H1 (cell line): ENCODE data around the gene ADGRG2. TPM values are rescaled to one million over a fixed set of nuclear protein-coding genes. Genes with fewer than 3 reads are reported as not detected.

ENCODE experiments used
- CTCF ChIA-PET: fragments of 300-600 bp; sonication (Branson Sonifier 250); formaldehyde crosslinking; loops from one replicate; lab custom pipeline; 2021; ENCODE audit not compliant: partially characterized antibody; lab: Charles Lee
- POLR2A ChIA-PET: fragments of 300-600 bp; sonication (Branson Sonifier 250); formaldehyde crosslinking; loops from one replicate; lab custom pipeline; 2021; ENCODE audit warnings: inconsistent platforms; ENCODE audit not compliant: partially characterized antibody; lab: Charles Lee
- DNase-seq, 2 experiments: peaks; one replicate each; pipeline versions ENCODE4 v3.0.0 to v3.0.0-alpha.2; 2010 to 2022; ENCODE audit warnings: low spot score in 2 of 2, low read depth in 1 of 2, mixed read lengths in 1 of 2
- FAIRE-seq: peaks from 2 replicates; lab custom pipeline; 2011; peaks lifted over from hg19 to GRCh38; lab: Jason Lieb, UNC
- H2AFZ ChIP-seq: 2 replicates; pipeline ENCODE4 v1.8.1; 2012; ENCODE audit warnings: low read length, inconsistent platforms
- H2AK5ac ChIP-seq: 2 replicates; pipeline ENCODE4 v1.6.1; 2013; ENCODE audit warnings: low read depth, low read length
- H2BK120ac ChIP-seq: replicated peaks from 2 replicates; pipeline ENCODE3; 2013; ENCODE audit warnings: low read depth, low read length, inconsistent platforms
- H2BK12ac ChIP-seq: 2 replicates; pipeline ENCODE4 v1.6.1; 2013; ENCODE audit warnings: low read depth, low read length
- H2BK15ac ChIP-seq: 2 replicates; pipeline ENCODE4 v1.6.1; 2013; ENCODE audit warnings: low read length
- H2BK20ac ChIP-seq: 2 replicates; pipeline ENCODE4 v1.6.1; 2013; ENCODE audit warnings: low read length
- H2BK5ac ChIP-seq: 2 replicates; pipeline ENCODE4 v1.6.1; 2013; ENCODE audit warnings: low read depth, low read length
- H3K14ac ChIP-seq: 2 replicates; pipeline ENCODE4 v1.6.1; 2013; ENCODE audit warnings: inconsistent platforms; ENCODE audit not compliant: insufficient read length
- H3K18ac ChIP-seq: 2 replicates; pipeline ENCODE4 v1.6.1; 2013; ENCODE audit warnings: low read length; ENCODE audit errors: extremely low read depth
- H3K23ac ChIP-seq: 2 replicates; pipeline ENCODE4 v1.6.1; 2013; ENCODE audit warnings: inconsistent platforms; ENCODE audit not compliant: insufficient read length
- H3K23me2 ChIP-seq: 2 replicates; pipeline ENCODE4 v1.6.1; 2013; ENCODE audit warnings: low read depth, low read length
- H3K27ac ChIP-seq: 2 replicates; pipeline ENCODE4 v1.6.1; 2011; ENCODE audit warnings: low read depth, low read length, inconsistent platforms
- H3K27me3 ChIP-seq, 4 experiments: replicated peaks in 1 of 4; 1 replicate in 1 of 4; 2 replicates in 3 of 4; pipeline versions ENCODE4 v1.6.1 to v1.8.1; 2011 to 2013; ENCODE audit warnings: low read length in 3 of 4, mild to moderate bottlenecking in 3 of 4, inconsistent platforms in 2 of 4, mixed read lengths in 2 of 4, moderate library complexity in 1 of 4; ENCODE audit not compliant: control insufficient read depth in 3 of 4, insufficient read depth in 3 of 4; ENCODE audit errors: extremely low read depth in 1 of 4
- H3K36me3 ChIP-seq, 4 experiments: 2 replicates each; pipeline versions ENCODE4 v1.6.1 to v1.8.1; 2011 to 2013; ENCODE audit warnings: mild to moderate bottlenecking in 4 of 4, low read length in 3 of 4, moderate library complexity in 2 of 4, control low read depth in 1 of 4, inconsistent platforms in 1 of 4; ENCODE audit not compliant: insufficient read depth in 4 of 4, control insufficient read depth in 2 of 4
- H3K4ac ChIP-seq: replicated peaks from 2 replicates; pipeline ENCODE3; 2013; ENCODE audit warnings: low read length, low read depth, mixed read lengths, inconsistent platforms; ENCODE audit not compliant: insufficient read length
- H3K4me1 ChIP-seq, 4 experiments: replicated peaks in 1 of 4; 1 replicate in 1 of 4; 2 replicates in 3 of 4; pipeline versions ENCODE4 v1.6.1 to v1.8.1; 2011 to 2013; ENCODE audit warnings: low read length in 3 of 4, inconsistent platforms in 2 of 4, mixed read lengths in 1 of 4; ENCODE audit not compliant: insufficient read depth in 4 of 4, control insufficient read depth in 3 of 4
- H3K4me2 ChIP-seq, 2 experiments: 2 replicates each; pipeline versions ENCODE4 v1.6.1 to v1.8.1; 2011 to 2013; ENCODE audit warnings: low read depth in 2 of 2, low read length in 2 of 2, control low read depth in 1 of 2, inconsistent platforms in 1 of 2, mild to moderate bottlenecking in 1 of 2; ENCODE audit not compliant: insufficient read depth in 1 of 2
- H3K4me3 ChIP-seq, 4 experiments: fragments of 200-600, 300-600 bp in 1 of 4; sonication (generic), shearing (Covaris generic), sonication (Bioruptor Twin) in 1 of 4; 2 replicates each; pipeline versions ENCODE4 v1.5.1 to v1.8.1; 2011 to 2016; ENCODE audit warnings: low read length in 4 of 4, low read depth in 3 of 4, control low read depth in 2 of 4, inconsistent platforms in 2 of 4, mild to moderate bottlenecking in 2 of 4, mixed read lengths in 1 of 4, moderate library complexity in 1 of 4; ENCODE audit not compliant: insufficient read depth in 2 of 4; ENCODE audit errors: extremely low read depth in 1 of 4
- H3K56ac ChIP-seq: replicated peaks from 2 replicates; pipeline ENCODE3; 2013; ENCODE audit warnings: low read depth, mild to moderate bottlenecking, mixed read lengths, low read length, inconsistent platforms; ENCODE audit not compliant: insufficient read length
- H3K79me1 ChIP-seq: 2 replicates; pipeline ENCODE4 v1.6.1; 2013; ENCODE audit warnings: low read depth, low read length, control low read depth
- H3K79me2 ChIP-seq, 2 experiments: 2 replicates each; pipeline versions ENCODE4 v1.6.1 to v1.8.1; 2012 to 2013; ENCODE audit warnings: low read length in 2 of 2, mild to moderate bottlenecking in 2 of 2, inconsistent platforms in 1 of 2; ENCODE audit not compliant: insufficient read depth in 2 of 2, control insufficient read depth in 1 of 2
- H3K9ac ChIP-seq, 4 experiments: replicated peaks in 1 of 4; 1 replicate in 1 of 4; 2 replicates in 3 of 4; pipeline versions ENCODE4 v1.6.1 to v1.8.1; 2011 to 2013; ENCODE audit warnings: low read depth in 3 of 4, low read length in 3 of 4, control low read depth in 2 of 4, mild to moderate bottlenecking in 2 of 4, moderate library complexity in 2 of 4, inconsistent platforms in 1 of 4; ENCODE audit errors: extremely low read depth in 1 of 4
- H3K9me3 ChIP-seq, 2 experiments: 2 replicates each; pipeline versions ENCODE4 v1.6.1 to v1.8.1; 2012 to 2013; ENCODE audit warnings: mild to moderate bottlenecking in 2 of 2, moderate library complexity in 2 of 2, control low read depth in 1 of 2, inconsistent platforms in 1 of 2, low read depth in 1 of 2, low read length in 1 of 2, mixed read lengths in 1 of 2; ENCODE audit not compliant: insufficient read depth in 2 of 2
- H4K20me1 ChIP-seq, 2 experiments: replicated peaks in 1 of 2; 2 replicates each; pipeline versions ENCODE3 to v1.8.1; 2011 to 2013; ENCODE audit warnings: inconsistent platforms in 2 of 2, low read length in 2 of 2, mild to moderate bottlenecking in 1 of 2; ENCODE audit not compliant: insufficient read depth in 2 of 2, control insufficient read depth in 1 of 2
- H4K5ac ChIP-seq: 2 replicates; pipeline ENCODE4 v1.6.1; 2013; ENCODE audit warnings: low read length, low read depth, mixed read lengths, inconsistent platforms; ENCODE audit not compliant: insufficient read length
- H4K8ac ChIP-seq: 2 replicates; pipeline ENCODE4 v1.8.0; 2013; ENCODE audit warnings: mild to moderate bottlenecking, moderate library complexity, low read length, inconsistent platforms; ENCODE audit not compliant: insufficient read depth; ENCODE audit errors: extremely low read depth
- H4K91ac ChIP-seq: replicated peaks from 2 replicates; pipeline ENCODE3; 2013; ENCODE audit warnings: low read length, mixed read lengths, inconsistent platforms; ENCODE audit not compliant: insufficient read length
- ATF3 ChIP-seq: IDR thresholded peaks from 2 replicates; pipeline ENCODE4 v1.6.1; 2011; ENCODE audit warnings: low read depth, mild to moderate bottlenecking, low read length; ENCODE audit not compliant: insufficient read depth
- CBX5 ChIP-seq: fragments of 300-800, 300-1000 bp; sonication (generic); IDR thresholded peaks from 2 replicates; pipeline ENCODE4 v1.7.1; 2016; ENCODE audit warnings: antibody characterized with exemption, low read length, low read depth
- CTCF ChIP-seq, 3 experiments: IDR thresholded peaks; 1 replicate in 2 of 3; 2 replicates in 1 of 3; pipeline versions ENCODE4 v1.5.1 to v1.6.1; 2011; ENCODE audit warnings: low read length in 3 of 3, mild to moderate bottlenecking in 3 of 3, inconsistent platforms in 2 of 3, low read depth in 1 of 3, moderate library complexity in 1 of 3; ENCODE audit not compliant: insufficient read depth in 1 of 3; ENCODE audit errors: control extremely low read depth in 1 of 3
- EGR1 ChIP-seq: IDR thresholded peaks from 2 replicates; pipeline ENCODE4 v1.6.1; 2011; ENCODE audit warnings: low read depth, low read length, borderline replicate concordance
- EZH2 ChIP-seq: fragments of 200-600 bp; sonication (generic); IDR thresholded peaks from 2 replicates; pipeline ENCODE4 v1.7.1; 2012; ENCODE audit warnings: low read depth, mild to moderate bottlenecking, moderate library complexity, low read length, inconsistent platforms; ENCODE audit not compliant: severe bottlenecking
- FOSL1 ChIP-seq: IDR thresholded peaks from 2 replicates; pipeline ENCODE4 v1.6.1; 2011; ENCODE audit warnings: mild to moderate bottlenecking, low read depth, low read length, moderate library complexity; ENCODE audit not compliant: insufficient read depth
- JUN ChIP-seq: IDR thresholded peaks from 2 replicates; pipeline ENCODE4 v1.6.1; 2011; ENCODE audit warnings: low read depth, mild to moderate bottlenecking, improper control_type of control experiment, low read length
- KDM1A ChIP-seq: fragments of 200-600, 300-600 bp; sonication (generic); IDR thresholded peaks from 2 replicates; pipeline ENCODE4 v1.7.1; 2016; ENCODE audit warnings: mild to moderate bottlenecking, low read length, borderline replicate concordance
- PHF8 ChIP-seq: fragments of 200-600 bp; sonication (generic); conservative IDR thresholded peaks from 2 replicates; pipeline ENCODE4 v1.7.1; 2012; ENCODE audit warnings: low read depth, mild to moderate bottlenecking, inconsistent platforms, low read length, moderate library complexity
- SUZ12 ChIP-seq: fragments of 200-600 bp; sonication (generic); IDR thresholded peaks from 2 replicates; pipeline ENCODE4 v1.6.1; 2012; ENCODE audit warnings: mild to moderate bottlenecking, inconsistent platforms, low read length, moderate library complexity, mixed read lengths
- TAF1 ChIP-seq: IDR thresholded peaks from 2 replicates; pipeline ENCODE4 v1.6.1; 2011; ENCODE audit warnings: mild to moderate bottlenecking, low read depth, low read length
- WGBS, 2 experiments: shearing (Covaris generic) in 1 of 2; methylation state at CpG; one replicate each; pipeline versions ENCODE4 v1.1.6 to v1.1.7; 2013 to 2015; ENCODE audit warnings: low lambda C conversion rate in 2 of 2, mixed read lengths in 2 of 2, inconsistent platforms in 1 of 2, low coverage in 1 of 2, missing lambda C conversion rate in 1 of 2; ENCODE audit not compliant: insufficient replicate concordance in 2 of 2, insufficient coverage in 1 of 2, insufficient read length in 1 of 2; ENCODE audit errors: extremely low coverage in 1 of 2, missing lambda C conversion rate in 1 of 2; 5-methylcytosine and 5-hydroxymethylcytosine counted together
- polyA plus RNA-seq, 7 experiments: library from polyadenylated mRNA; depleted of rRNA in 3 of 7; stranded (reverse) in 5 of 7; unstranded in 2 of 7; fragments of >200 nt in 5 of 7; fragments of 200-250 nt in 2 of 7; gene quantifications; 1 replicate in 5 of 7; 2 replicates in 1 of 7; 4 replicates in 1 of 7; pipeline versions ENCODE4 v1.2.1 to v1.2.3, GENCODE V29; 2011 to 2013; ENCODE audit warnings: missing spikeins in 2 of 7, mixed read lengths in 2 of 7
- total RNA-seq: library from RNA; stranded (reverse); fragmentation: NEBNext Ultra II Directional; extraction: Animal tissue kit (Norgen Biotek cat#: 25700); gene quantifications from 2 replicates; pipeline ENCODE4 v1.2.1, GENCODE V29; 2021

The ADGRG2 gene
- total and polyA plus RNA-seq, 2 of the 8 experiments (the other 6 are each of a cell fraction or from before 2014, with no cell fraction given) = 8.9 to 13.3 TPM

GRCh38 chrX:19096586-19096985 lies 25.7 kb downstream of the ADGRG2 start:
- H2AFZ ChIP-seq = no peak overlapping the region
- no peak overlapping the region for H3K4me3 ChIP-seq
- no peaks in the 10 kb centered on the region for H3K79me2 ChIP-seq
- 100% methylated on average over 2 of the region's 2 CpGs; no CpG with 5 or more reads in 1 of the 2 experiments for WGBS, 2 experiments
- no peaks in the 10 kb centered on the region for H3K4me1 ChIP-seq
- H2BK120ac ChIP-seq = no peak overlapping the region
- H3K4ac ChIP-seq = no peak overlapping the region
- H3K27ac ChIP-seq = no peak overlapping the region
- no peak overlapping the region for H4K91ac ChIP-seq
- no peaks in the 10 kb centered on the region for H3K79me1 ChIP-seq
- H2BK15ac ChIP-seq = no peak overlapping the region
- no peak overlapping the region for H2BK20ac ChIP-seq
- no peaks in the 10 kb centered on the region for H3K27me3 ChIP-seq
- H3K9ac ChIP-seq = no peak overlapping the region
- no peak overlapping the region for H3K14ac ChIP-seq
- no peak overlapping the region for H3K56ac ChIP-seq
- no peaks in the 10 kb centered on the region for H3K23me2 ChIP-seq
- H2BK5ac ChIP-seq = no peak overlapping the region
- FAIRE-seq = no peak
- DNase-seq = no peak
- no peak overlapping the region for H2BK12ac ChIP-seq
- H4K20me1 ChIP-seq = no peaks in the 10 kb centered on the region
- H3K9me3 ChIP-seq = 0 out of 4 replicates have a peak, but pooled peaks cover 0 to 2% of the 10 kb centered on the region in 2 experiments
- H4K8ac ChIP-seq = no peak overlapping the region
- H3K4me2 ChIP-seq = no peak overlapping the region
- no peak overlapping the region for H3K23ac ChIP-seq
- H3K36me3 ChIP-seq = no peaks in the 10 kb centered on the region
- ChIA-PET POLR2A (interaction anchor here (0.6 kb wide), 1 partner anchor 178 kb away, joined by 4 read pairs; no protein-coding TSS in a partner anchor), CTCF (interaction anchor here (0.9 to 2.1 kb wide), 7 partner anchors 9 to 237 kb away, joined by 3 to 7 read pairs (median 4); no protein-coding TSS in a partner anchor)
- no peak overlapping the region for H4K5ac ChIP-seq
- no peak overlapping the region for H2AK5ac ChIP-seq
- H3K18ac ChIP-seq = no peak overlapping the region
- TF ChIP-seq ATF3 (no peak), JUN (no peak), FOSL1 (no peak), CTCF (IDR thresholded peaks at IDR 0.05; ENCODE audit: control extremely low read depth in 1 of 3, insufficient read depth in 1 of 3, low read depth in 1 of 3, low read length in 3 of 3) (no peak), TAF1 (no peak), EZH2 (no peak), EGR1 (no peak), KDM1A (no peak), PHF8 (no peak), CBX5 (no peak), SUZ12 (no peak)
